Prostate gland (tissue), 2 donors: ENCODE results near the gene SP110.

Experiments
- POLR2AphosphoS5 ChIP-seq: sonication (generic); formaldehyde crosslinking; IDR thresholded peaks from one replicate; pipeline ENCODE4 v1.6.1; 2017; ENCODE audit warnings: antibody characterized with exemption
- TF ChIP-seq, protein P1 (sequence below), 4 experiments: fragments of 200-600 bp in 2 of 4; fragments of 450-650 bp in 2 of 4; sonication (generic) in 2 of 4; IDR thresholded peaks; 1 replicate in 3 of 4; 2 replicates in 1 of 4; pipeline ENCODE4 v1.5.1; 2016 to 2019; ENCODE audit warnings: antibody characterized with exemption in 4 of 4, mild to moderate bottlenecking in 2 of 4, moderate library complexity in 2 of 4

DNA sequence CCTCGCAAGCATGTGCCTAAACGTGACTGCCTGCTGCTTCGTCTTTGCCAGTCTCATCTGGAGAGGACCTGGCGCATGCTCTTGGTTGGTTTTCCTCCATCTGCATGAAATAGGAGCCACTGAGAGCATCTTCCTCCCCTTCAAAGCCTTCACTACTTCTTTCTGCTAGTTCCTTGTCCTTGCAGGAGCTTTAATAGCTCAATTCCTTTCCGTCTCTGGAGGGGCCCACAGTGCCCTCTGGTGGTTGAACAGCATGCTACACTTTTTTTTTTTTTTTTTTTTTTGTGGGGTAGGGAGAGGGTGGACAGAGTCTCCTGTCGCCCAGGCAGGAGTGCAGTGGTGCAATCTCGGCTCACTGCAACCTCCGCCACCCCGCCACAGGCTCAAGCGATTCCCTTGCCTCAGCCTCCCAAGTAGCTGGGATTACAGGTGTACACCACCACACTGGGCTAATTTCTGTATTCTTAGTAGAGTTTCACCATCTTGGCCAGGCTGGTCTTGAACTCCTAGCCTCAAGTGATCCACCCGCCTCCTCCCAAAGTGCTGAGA, 59.6 kb downstream of the SP110 start:
- TF ChIP-seq, protein P1, sequence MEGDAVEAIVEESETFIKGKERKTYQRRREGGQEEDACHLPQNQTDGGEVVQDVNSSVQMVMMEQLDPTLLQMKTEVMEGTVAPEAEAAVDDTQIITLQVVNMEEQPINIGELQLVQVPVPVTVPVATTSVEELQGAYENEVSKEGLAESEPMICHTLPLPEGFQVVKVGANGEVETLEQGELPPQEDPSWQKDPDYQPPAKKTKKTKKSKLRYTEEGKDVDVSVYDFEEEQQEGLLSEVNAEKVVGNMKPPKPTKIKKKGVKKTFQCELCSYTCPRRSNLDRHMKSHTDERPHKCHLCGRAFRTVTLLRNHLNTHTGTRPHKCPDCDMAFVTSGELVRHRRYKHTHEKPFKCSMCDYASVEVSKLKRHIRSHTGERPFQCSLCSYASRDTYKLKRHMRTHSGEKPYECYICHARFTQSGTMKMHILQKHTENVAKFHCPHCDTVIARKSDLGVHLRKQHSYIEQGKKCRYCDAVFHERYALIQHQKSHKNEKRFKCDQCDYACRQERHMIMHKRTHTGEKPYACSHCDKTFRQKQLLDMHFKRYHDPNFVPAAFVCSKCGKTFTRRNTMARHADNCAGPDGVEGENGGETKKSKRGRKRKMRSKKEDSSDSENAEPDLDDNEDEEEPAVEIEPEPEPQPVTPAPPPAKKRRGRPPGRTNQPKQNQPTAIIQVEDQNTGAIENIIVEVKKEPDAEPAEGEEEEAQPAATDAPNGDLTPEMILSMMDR (IDR thresholded peaks at IDR 0.05) = peak; percentile 64 to 75 (median 67)
- TF ChIP-seq POLR2AphosphoS5 = peak; percentile 35
